ENCODE data around the gene FMNL2. TPM values are rescaled to one million over a fixed set of nuclear protein-coding genes. Genes with fewer than 3 reads are reported as not detected.

Gene FMNL2
- polyA plus RNA-seq, 1 donor from 2014 or later, result 0.24 TPM

DNA sequence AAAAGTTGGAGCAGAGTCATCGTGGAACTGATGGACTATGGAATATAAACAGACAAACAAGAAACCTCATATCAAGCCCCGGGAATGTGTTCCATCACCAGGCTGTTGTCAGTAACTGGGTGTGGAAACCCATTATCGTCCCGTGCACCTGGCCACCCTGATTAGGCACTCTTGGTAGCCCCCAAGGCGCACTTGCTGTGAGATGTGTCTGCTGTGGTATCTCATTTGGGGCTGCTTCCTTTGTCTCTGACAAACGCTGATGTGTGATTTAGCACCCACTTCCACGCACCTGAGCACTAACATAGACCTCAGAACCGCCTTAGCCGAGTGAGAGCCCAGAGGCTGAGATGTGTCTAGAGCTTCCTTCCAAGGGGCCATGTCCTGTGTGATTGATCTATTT, 286.0 kb downstream of the FMNL2 start:
- Mint-ChIP-seq H3K36me3 (no peaks in the 10 kb centered on the region), H3K4me1 (no peaks in the 10 kb centered on the region), H3K27ac (no peak overlapping the region), H3K9me3 (no peaks in the 10 kb centered on the region), H3K4me3 (no peak overlapping the region), H3K27me3 (no peaks in the 10 kb centered on the region)

DNA sequence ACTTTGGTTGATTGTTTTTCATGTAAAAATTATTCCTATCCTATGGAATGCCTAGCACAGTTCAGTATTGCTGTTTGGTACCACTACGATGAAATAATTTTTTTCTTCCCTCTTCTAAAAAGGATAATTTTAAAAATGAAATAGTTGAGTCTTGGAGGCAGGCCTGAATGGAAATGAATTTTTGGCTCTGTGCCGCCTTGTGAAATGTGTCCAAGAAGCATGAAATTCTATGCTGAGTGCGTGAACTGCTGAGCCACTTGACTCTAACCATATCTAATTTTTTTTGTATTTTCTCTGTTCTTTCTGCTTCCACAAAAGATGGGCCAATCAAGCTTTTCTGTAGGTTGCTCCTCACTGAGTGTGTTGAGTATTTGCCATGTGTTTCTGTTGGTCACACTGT, 287.2 kb downstream of the FMNL2 start:
- Mint-ChIP-seq H3K27ac (no peak overlapping the region), H3K4me1 (no peaks in the 10 kb centered on the region), H3K27me3 (no peaks in the 10 kb centered on the region), H3K9me3 (no peaks in the 10 kb centered on the region), H3K36me3 (no peaks in the 10 kb centered on the region), H3K4me3 (no peak overlapping the region)

DNA sequence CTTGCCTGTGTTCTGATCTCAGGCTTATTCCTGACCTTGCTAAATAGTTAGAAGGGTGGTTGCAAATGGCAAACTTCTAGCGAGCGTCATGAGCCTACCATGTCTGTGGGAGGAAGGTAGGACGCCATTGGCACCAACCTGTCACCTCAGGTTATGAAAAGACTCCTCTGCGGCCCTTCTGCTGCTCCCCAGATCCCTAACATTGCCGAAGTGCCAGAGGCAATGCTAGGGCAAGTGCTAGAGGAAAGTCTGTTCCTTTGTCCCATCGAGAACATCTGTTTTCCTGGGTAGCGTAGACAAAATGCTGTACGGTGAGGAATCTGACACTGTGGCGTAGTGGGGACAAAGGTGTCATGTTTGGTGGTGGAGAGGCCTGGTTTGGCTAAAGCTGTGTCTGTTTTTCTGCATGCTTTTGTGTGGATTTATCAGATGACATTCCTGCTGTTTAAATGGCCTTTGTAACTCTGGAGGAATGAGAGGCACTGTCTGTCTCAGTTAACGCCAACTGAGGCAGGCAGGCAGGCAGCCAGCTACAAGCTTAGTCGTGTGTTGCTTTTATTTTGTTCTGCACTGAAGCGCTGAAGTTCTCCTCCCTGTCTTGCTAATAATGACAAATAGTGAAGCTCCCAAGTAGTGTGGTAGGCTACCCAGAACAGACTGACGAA, 288.2 kb downstream of the FMNL2 start:
- H3K27me3 Mint-ChIP-seq, result no peaks in the 10 kb centered on the region
- H3K36me3 Mint-ChIP-seq, result no peaks in the 10 kb centered on the region
- no peak overlapping the region for H3K4me3 Mint-ChIP-seq
- H3K4me1 Mint-ChIP-seq, result no peaks in the 10 kb centered on the region
- H3K9me3 Mint-ChIP-seq, result no peaks in the 10 kb centered on the region
- no peak overlapping the region for H3K27ac Mint-ChIP-seq

GRCh38 chr2:152623775-152624174, 288.8 kb downstream of the FMNL2 start:
- no peaks in the 10 kb centered on the region for H3K27me3 Mint-ChIP-seq
- no peak overlapping the region for H3K4me3 Mint-ChIP-seq
- H3K36me3 Mint-ChIP-seq, result no peaks in the 10 kb centered on the region
- no peak overlapping the region for H3K27ac Mint-ChIP-seq
- H3K4me1 Mint-ChIP-seq, result no peaks in the 10 kb centered on the region
- no peaks in the 10 kb centered on the region for H3K9me3 Mint-ChIP-seq

- no peaks in the 10 kb centered on the region for H3K4me1 Mint-ChIP-seq
- H3K36me3 Mint-ChIP-seq, result no peaks in the 10 kb centered on the region
- H3K27me3 Mint-ChIP-seq, result no peaks in the 10 kb centered on the region
- no peaks in the 10 kb centered on the region for H3K9me3 Mint-ChIP-seq
- H3K4me3 Mint-ChIP-seq, result no peak overlapping the region
- H3K27ac Mint-ChIP-seq, result no peak overlapping the region
These were observed 289.8 kb downstream of the FMNL2 start for GRCh38 chr2:152624805-152625204.

- Mint-ChIP-seq H3K27ac (no peak overlapping the region), H3K9me3 (no peaks in the 10 kb centered on the region)
These were observed 292.0 kb downstream of the FMNL2 start for GRCh38 chr2:152626911-152627339.

DNA sequence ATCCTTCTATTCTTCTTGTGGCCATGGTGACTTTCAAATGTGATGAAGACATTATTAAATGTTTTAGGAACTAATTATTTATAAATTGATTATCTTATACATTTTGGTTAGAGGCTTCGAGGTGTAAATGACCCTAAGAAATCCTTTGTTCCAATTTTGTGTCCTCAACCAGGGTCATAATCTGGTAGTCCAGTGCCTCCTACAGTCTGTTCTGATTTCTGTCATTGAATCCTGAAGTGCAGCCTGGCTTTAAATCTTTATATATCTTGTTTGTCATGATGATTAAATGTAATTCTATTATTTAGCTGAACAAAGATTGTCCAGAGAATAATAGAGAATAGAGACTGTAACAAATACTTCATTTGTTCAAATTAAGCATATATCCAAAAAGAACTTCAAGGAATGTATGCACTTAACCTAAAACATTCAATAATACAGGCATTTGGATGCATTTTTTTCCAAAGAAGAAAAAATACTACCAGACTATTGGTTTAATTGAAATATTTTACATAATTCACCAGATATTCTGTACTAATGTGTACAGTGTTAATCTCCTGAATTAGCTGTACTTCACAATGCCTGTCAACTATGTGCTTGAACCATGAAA, 292.5 kb downstream of the FMNL2 start:
- Mint-ChIP-seq H3K4me3 (no peak overlapping the region), H3K27ac (no peak overlapping the region), H3K27me3 (no peaks in the 10 kb centered on the region), H3K9me3 (no peaks in the 10 kb centered on the region), H3K4me1 (no peaks in the 10 kb centered on the region), H3K36me3 (no peaks in the 10 kb centered on the region)

More at GRCh38 chr2:152626911-152627339, 292.0 kb downstream of the FMNL2 start:
- H3K4me1 Mint-ChIP-seq, result no peaks in the 10 kb centered on the region
- H3K4me3 Mint-ChIP-seq, result no peak overlapping the region
- H3K36me3 Mint-ChIP-seq, result no peaks in the 10 kb centered on the region
- H3K27me3 Mint-ChIP-seq, result no peaks in the 10 kb centered on the region

GRCh38 chr2:152629202-152629601, 294.2 kb downstream of the FMNL2 start:
- Mint-ChIP-seq H3K4me1 (no peaks in the 10 kb centered on the region), H3K27ac (no peak overlapping the region), H3K36me3 (no peaks in the 10 kb centered on the region), H3K27me3 (no peaks in the 10 kb centered on the region), H3K9me3 (no peaks in the 10 kb centered on the region), H3K4me3 (no peak overlapping the region)

- Mint-ChIP-seq H3K4me1 (peaks cover 0 to 2% (median under 1%) of the 10 kb centered on the region in 3 donors), H3K4me3 (peak overlapping the region in 1 of 4 donors; percentile 41), H3K36me3 (no peaks in the 10 kb centered on the region)
These were observed 295.5 kb downstream of the FMNL2 start for GRCh38 chr2:152630466-152630865.

GRCh38 chr2:152632736-152633135, 297.8 kb downstream of the FMNL2 start:
- Mint-ChIP-seq H3K9me3 (no peaks in the 10 kb centered on the region), H3K4me1 (peaks cover 0 to 4% (median 3%) of the 10 kb centered on the region in 3 donors), H3K27ac (no peak overlapping the region), H3K4me3 (no peak overlapping the region), H3K36me3 (no peaks in the 10 kb centered on the region), H3K27me3 (no peaks in the 10 kb centered on the region)

More at GRCh38 chr2:152630466-152630865, 295.5 kb downstream of the FMNL2 start:
- Mint-ChIP-seq H3K9me3 (no peaks in the 10 kb centered on the region), H3K27ac (no peak overlapping the region), H3K27me3 (no peaks in the 10 kb centered on the region)

GRCh38 chr2:152635635-152636298, 300.8 kb downstream of the FMNL2 start:
- Mint-ChIP-seq H3K4me3 (no peak overlapping the region), H3K4me1 (peaks cover 0 to 4% (median 3%) of the 10 kb centered on the region in 3 donors), H3K27ac (no peak overlapping the region), H3K27me3 (no peaks in the 10 kb centered on the region), H3K9me3 (no peaks in the 10 kb centered on the region), H3K36me3 (no peaks in the 10 kb centered on the region)

DNA sequence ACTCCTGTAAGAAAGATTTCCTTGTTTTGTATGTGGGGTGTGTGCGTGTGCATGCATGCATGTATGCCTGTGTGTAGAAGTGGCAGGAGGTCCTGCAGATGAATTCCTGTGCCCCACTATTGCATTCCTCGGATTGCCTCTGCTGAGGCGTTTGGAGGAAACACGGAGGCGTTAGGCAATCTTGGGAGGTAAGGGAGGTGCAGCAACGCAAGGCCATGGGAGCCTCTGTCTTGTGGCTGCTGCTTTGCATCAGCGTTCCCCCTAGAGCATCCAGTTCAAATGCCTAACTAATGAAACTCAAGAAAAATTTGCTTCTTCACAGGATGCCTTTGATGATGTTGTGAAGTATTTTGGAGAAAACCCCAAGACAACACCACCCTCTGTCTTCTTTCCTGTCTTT, 302.3 kb downstream of the FMNL2 start:
- H3K27ac Mint-ChIP-seq, result no peak overlapping the region
- H3K4me3 Mint-ChIP-seq, result no peak overlapping the region
- no peaks in the 10 kb centered on the region for H3K27me3 Mint-ChIP-seq
- no peaks in the 10 kb centered on the region for H3K9me3 Mint-ChIP-seq
- peaks cover 0 to 4% (median 3%) of the 10 kb centered on the region in 3 donors for H3K4me1 Mint-ChIP-seq
- H3K36me3 Mint-ChIP-seq, result no peaks in the 10 kb centered on the region

GRCh38 chr2:152638056-152638455, 303.1 kb downstream of the FMNL2 start:
- H3K27me3 Mint-ChIP-seq, result no peaks in the 10 kb centered on the region
- no peaks in the 10 kb centered on the region for H3K36me3 Mint-ChIP-seq
- no peak overlapping the region for H3K4me3 Mint-ChIP-seq
- no peaks in the 10 kb centered on the region for H3K9me3 Mint-ChIP-seq
- no peak overlapping the region for H3K27ac Mint-ChIP-seq
- peaks cover 0 to 4% (median 3%) of the 10 kb centered on the region in 3 donors for H3K4me1 Mint-ChIP-seq

- H3K27ac Mint-ChIP-seq, result no peak overlapping the region
- peaks cover 0 to 4% (median 3%) of the 10 kb centered on the region in 3 donors for H3K4me1 Mint-ChIP-seq
- no peaks in the 10 kb centered on the region for H3K36me3 Mint-ChIP-seq
- H3K27me3 Mint-ChIP-seq, result no peaks in the 10 kb centered on the region
- H3K9me3 Mint-ChIP-seq, result no peaks in the 10 kb centered on the region
- H3K4me3 Mint-ChIP-seq, result no peak overlapping the region
These were observed 303.6 kb downstream of the FMNL2 start for GRCh38 chr2:152638590-152638989.

DNA sequence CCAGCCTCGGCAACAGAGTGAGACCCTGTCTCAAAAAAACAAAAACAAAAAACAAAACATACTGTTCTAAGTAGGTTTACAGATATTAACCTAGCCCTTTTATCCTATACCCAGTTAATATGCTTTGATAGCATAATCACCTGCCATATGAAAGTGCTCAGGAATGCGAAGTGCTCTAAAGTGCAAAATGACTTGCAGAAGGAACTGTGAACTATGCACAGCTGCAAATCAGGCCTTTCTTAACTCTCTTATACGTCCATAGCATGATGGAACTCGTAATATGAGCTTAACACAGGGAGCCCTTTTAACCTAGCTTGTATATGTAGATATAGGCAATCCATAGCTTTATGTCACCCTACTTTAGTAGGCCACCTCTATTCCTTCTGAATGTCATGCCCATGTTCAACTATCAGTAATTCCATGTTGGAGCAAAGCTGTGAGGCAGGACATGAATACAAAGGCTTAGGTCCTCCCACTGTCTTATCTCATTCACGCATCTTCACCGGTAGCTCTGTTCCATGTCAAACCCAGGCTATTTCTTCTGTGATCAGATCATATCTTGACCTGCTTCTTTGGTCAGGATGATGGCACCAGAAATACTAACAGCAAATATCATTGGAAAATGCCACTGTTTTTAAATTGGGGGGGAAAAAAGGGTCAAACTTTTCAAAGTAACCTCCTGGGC, 309.4 kb downstream of the FMNL2 start:
- no peaks in the 10 kb centered on the region for H3K27me3 Mint-ChIP-seq
- H3K36me3 Mint-ChIP-seq, result no peaks in the 10 kb centered on the region
- H3K27ac Mint-ChIP-seq, result peak overlapping the region in 1 of 3 donors; percentile 8
- H3K4me1 Mint-ChIP-seq, result no peaks in the 10 kb centered on the region
- no peaks in the 10 kb centered on the region for H3K9me3 Mint-ChIP-seq
- no peak overlapping the region for H3K4me3 Mint-ChIP-seq
